Erythroblast (primary cell): Measurements from ENCODE around the gene TDRD10.

Experiments used
- DNase-seq, 2 experiments: peaks; one replicate each; lab custom pipeline; 2025; lab: John Stamatoyannopoulos, UW
- GATA1 ChIP-seq: IDR thresholded peaks from 2 replicates; pipeline ENCODE4 v1.6.1; 2011; ENCODE audit warnings: low read depth, mild to moderate bottlenecking, control low read depth, low read length, moderate library complexity
- POLR2A ChIP-seq: IDR thresholded peaks from 2 replicates; pipeline ENCODE4 v1.6.1; 2011; ENCODE audit warnings: mild to moderate bottlenecking, low read length

The TDRD10 gene

DNA sequence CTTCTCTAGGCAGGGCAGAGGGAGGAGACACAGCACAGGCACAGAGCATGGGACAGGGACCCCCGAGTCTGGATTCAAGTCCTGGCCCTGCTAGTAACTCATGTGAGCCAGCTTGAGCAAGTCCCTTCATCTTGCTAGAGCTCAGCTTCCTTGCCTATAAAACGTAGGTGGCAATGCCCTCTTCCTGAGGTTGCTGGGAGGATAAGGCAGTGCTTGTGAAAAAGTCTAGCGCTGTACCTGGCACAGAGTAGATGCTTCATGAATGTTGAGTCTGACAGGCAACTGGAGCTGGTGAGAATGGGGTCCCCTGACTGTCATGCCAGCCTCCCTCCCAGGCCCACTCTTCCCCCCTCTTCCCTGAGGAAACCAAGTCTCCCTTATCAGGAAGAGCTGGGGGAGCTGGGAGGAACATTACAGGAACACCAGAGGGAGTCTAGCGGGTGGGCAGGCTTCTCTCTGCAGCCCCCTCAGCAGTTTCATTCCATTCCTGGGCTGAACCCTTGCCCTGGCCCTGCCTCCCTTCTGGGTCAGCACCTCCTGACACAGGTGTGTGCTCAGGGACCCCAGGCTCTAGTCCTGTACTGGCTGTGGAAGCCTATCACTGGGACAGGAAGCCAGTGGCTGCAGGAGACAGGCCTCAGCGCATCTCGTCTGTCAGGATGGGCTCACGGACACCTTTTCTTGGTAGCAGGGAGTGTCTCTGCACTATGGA is 75.5 kb downstream of the TDRD10 start:
- TF ChIP-seq GATA1 = no peak
- TF ChIP-seq POLR2A = no peak
- no peak for DNase-seq

DNA sequence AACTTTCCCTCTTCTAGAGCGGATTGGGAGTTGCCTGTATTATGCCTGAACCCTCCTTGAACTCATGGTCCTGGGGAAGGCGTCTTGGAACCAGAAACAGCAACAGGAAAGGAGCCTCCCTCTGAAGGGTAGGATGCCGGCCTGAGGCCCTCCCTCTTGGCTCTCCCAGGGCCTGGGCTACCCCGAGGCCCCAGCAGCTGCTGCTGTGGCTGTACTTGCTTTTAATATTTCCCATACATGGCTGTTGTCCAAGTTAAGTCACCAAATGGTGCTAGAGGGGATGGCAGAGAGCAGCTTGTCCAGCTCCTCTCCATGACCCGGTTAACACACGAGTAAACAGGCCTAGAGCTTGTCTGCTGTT is 76.0 kb downstream of the TDRD10 start:
- TF ChIP-seq GATA1 = no peak
- TF ChIP-seq POLR2A = no peak
- DNase-seq = no peak

DNA sequence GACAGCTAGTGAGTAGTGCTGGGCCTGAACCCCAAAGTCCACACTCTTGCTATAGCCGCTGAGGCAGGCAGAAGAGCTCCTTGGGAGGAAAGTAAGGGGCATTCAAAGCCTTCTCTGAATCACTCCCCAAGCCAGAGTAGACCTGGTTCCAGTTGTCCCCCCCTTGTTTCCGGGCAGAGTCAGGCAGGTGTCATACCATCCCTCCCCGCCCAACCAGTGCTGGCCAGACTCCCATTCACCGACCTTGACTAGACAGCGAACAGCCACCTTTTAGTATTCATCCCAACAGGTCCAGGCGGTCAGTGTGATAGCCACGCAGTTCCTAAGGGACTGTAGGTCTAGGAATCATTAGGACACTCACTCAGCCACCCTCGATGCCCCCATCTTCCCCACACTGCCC is 77.4 kb downstream of the TDRD10 start:
- TF ChIP-seq GATA1 (no peak), POLR2A (no peak)
- DNase-seq = no peak

DNA sequence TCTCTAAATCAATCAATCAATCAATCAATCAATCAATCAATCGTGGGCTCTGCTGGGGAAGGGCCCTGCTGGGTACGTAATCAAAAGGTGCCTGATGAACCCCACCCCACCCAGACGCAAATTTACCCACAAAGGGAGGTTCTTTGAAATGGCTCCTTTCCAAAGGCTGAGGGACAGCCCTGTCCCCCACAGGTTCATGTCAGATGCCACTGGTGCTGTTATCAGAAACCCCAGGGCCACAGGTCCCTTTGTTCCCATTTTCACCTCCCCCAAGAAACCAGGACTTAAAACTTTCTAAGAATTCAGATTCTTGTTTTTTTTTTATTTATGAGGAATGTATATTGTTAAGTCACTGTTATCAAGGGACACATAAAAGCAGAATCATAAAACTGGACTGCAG is 79.7 kb downstream of the TDRD10 start:
- TF ChIP-seq POLR2A (no peak), GATA1 (no peak)
- no peak for DNase-seq

DNA sequence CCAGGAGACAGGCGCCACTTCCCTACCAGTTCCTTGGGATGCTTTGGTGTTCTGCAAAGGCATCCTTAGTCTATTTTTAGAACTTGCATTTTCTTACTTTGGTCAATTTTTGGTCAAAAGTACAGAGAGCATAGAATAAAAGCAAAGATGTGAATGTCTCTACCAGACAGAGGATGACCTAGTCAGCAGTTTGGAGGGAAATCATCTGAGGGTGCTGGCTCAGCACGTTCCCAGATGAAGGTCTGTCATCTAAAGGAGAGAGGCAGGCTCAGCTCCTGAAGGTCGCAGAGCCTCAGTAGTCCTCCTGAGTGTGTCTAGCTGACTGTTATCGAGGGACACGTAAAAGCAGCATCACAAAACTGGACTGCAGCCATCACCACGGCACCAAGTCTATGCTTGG is 80.9 kb downstream of the TDRD10 start:
- no peak for DNase-seq
- TF ChIP-seq POLR2A = no peak
- no peak for TF ChIP-seq GATA1

DNA sequence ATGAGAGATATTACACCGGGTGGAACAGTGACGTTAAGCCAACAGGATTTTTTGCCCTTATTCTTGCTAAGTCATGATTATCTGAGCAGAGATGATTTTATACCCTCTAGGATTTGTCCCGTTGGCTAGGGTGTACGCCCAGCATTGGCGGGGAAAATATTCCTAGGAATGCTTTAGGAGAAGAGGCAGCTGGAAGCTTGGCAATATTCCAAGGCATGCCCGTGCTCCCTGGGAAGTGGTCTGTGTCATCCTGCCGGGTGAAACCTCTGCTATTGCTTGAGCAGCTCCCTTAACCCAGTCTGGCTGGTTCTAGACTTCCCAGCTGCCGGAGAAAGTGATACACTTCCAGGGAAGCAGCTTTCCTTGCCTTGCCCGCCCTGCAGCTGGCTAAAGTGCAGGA is 81.8 kb downstream of the TDRD10 start:
- TF ChIP-seq GATA1 = no peak
- no peak for TF ChIP-seq POLR2A
- DNase-seq = no peak

DNA sequence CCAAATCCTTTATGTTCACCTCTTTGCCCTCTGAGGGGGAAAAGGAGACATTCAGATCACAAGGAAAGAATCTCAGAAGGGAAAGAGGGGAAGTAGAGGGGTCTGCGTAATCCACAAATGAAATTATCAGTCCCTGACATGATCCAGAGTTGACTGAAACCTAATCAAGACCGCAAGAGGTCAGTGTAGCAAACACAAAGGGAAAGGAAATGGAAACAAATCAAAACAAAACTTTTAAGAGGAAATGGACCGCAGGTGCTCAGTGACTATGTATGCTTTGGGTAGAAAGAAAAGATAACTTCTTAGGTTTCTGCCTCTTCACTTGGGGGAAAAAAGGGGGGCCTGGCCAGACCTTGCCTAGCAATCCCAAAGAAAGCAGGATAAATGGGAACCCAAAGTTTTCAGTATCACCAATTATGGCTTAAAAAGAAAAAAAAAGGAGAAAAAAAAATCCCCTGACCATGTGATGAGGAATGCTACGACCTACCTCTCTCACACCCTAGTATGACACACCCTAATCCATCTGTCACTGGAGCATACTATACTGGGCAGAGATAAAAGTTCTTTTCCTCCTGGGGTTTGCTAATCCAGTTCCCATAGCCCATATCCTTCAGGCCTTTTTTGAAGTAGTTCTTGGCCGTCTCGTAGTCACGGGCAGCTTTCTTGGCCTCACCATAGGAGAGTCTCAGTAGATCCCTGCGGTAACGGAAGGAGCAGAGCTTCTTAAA is 82.4 kb downstream of the TDRD10 start:
- no peak for DNase-seq

DNA sequence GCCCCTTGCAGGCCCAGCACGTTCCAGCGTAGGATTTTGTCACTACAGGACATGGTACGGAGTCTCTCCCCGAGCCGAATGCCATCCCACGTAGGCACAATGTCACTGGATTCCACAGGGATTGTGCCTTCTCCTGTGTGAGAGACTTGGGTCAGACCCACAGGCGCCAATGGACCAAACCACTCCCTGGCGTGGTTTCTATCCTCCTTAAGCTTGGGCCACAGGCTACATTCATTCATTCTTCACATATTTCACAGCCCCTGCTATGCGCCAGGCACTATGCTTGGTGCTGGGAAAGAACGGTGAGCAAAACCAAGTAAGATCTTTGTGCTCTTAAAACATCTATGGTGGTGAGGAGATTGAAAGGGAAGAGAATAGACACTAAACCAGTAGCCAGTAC is 84.2 kb downstream of the TDRD10 start:
- no peak for TF ChIP-seq GATA1
- TF ChIP-seq POLR2A = no peak
- no peak for DNase-seq

More for the DNA sequence above, 82.4 kb downstream of the TDRD10 start:
- TF ChIP-seq GATA1 (no peak), POLR2A (no peak)

DNA sequence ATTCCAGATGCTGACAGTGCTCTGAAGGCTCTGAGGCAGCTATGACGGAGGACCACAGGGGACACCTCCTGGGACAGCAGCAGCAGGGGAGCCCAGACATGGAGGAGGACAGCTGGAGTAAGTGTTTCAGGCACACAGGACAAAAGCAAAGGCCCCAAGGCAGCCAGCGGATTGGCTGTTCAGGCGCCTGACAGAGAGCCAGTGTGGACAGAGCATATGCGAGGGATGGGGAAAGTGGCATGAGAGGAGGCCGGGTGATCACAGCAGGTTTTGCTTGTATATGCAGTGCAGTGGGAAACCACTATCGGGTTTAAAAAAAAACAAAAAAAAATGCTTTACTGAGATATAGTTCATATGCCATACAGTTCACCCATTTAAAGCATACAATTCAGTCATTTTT is 84.6 kb downstream of the TDRD10 start:
- DNase-seq = no peak
- TF ChIP-seq POLR2A (no peak), GATA1 (no peak)

DNA sequence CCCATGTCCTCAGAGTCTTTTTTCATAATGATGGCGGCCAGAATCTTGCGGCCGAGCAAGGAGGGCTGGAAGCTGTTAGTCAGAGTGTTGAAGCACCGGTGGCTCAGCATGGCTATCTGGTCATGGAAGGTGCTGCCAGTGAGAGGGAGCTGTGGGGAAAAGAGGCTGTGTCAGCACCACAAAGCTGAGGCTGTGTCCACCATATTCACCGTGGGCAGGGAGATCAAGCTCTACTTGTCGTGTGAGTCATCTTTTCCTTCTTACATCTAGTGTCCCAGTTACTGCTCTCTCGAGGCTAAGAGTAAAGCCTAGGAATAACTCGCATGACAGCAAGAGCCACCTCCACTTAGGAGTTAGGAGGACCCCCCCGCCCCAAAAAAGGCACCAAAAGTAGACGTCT is 87.8 kb downstream of the TDRD10 start:
- no peak for DNase-seq
- TF ChIP-seq POLR2A (no peak), GATA1 (no peak)

DNA sequence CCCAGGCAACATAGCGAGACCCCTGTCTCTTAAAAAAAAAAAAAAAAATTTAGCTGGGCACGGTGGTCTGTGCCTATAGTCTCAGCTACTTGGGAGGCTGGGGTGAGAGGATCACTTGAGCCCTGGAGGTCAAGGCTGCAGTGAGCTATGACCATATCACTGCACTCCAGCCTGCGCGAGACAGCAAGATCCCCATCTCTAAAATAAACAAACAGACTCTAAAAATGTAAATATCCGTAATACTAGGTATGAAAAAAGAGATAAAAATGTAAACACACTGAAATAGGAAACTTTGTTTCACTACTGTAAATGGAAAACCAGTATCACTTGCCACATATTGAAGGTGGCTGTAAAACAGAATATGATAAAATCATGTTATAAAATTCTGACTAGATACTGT is 88.7 kb downstream of the TDRD10 start:
- no peak for TF ChIP-seq POLR2A
- TF ChIP-seq GATA1 = no peak
- no peak for DNase-seq

DNA sequence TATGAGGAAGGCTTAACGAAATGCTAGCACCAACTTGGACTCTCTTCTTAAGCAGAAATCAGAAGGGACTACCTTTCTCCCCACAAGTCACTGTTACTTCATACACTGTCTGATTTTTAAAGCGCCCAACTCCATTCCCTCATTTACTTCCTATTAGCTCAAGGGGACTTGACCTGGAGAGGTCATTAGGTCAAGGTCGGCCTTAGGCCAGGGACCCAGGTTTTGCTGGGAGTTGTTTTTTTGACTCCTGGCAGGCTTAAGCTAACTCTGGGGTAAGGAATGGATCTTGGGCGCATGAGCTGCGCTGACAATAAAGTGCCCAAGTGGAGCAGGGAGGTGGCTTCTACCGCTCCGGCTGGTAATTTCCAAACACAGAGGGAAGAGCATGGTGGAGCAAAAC is 89.2 kb downstream of the TDRD10 start:
- DNase-seq = no peak
- TF ChIP-seq POLR2A (no peak), GATA1 (no peak)

DNA sequence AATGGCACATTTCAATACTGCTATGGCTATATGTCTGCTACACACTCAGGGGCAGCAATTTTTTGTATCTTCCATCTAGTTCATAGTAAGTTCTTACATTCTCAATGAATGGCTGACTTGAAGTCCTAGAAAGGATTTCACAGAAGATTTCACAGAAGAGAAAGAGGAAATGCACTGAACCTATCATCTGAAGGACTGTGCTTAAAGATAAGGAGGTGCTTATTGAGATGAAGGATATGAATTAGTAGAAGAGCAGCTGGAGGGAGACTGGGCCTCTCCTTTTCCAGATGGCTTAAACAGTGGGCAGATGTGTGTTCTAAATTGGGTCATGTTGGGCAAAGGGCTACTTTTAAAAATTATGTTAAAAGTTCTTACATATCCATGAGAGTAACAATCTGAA is 91.4 kb downstream of the TDRD10 start:
- DNase-seq = peak; percentile 20 to 63
- no peak for TF ChIP-seq POLR2A

DNA sequence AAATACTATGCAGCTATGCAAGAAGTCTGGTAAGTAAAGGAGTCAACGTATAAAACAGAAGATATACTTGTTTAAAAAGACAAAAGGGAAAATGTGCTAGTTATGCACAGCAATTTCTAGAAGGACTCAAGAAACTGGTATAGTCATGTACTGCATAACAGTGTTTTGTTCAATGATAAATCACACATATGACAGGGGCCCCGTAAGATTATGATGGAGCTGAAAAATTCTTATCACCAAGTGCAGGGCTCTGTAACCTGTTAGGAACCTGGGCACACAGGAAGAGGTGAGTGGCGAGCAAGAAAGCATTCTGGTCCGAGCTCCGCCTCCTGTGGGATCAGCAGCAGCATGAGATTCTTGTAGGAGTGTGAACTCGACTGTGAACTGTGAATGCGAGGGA is 92.8 kb downstream of the TDRD10 start:
- TF ChIP-seq GATA1 (no peak), POLR2A (no peak)

DNA sequence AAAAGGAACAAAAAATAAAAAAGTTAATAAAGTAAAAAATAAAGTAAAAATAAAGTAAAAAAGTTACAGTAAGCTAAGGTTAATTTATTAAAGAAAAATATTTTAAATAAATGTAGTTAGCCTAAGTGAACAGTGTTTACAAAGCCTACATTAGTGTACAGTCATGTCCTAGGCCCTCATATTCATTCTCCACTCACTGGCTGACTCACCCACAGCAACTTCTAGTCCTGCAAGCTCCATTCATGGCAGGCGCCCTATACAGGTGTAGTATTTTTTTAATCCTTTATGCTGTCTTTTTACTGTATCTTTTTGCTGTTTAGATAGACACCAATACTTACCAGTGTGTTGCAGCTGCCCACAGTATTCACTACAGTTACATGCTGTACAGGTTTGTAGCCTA is 93.6 kb downstream of the TDRD10 start:
- peak in 1 of 2 experiments; percentile 20 for DNase-seq
- TF ChIP-seq POLR2A (no peak), GATA1 (no peak)

More for the DNA sequence above, 92.8 kb downstream of the TDRD10 start:
- DNase-seq = no peak
